Coronary artery (tissue), 2 donors: ENCODE measurements around the gene RFC3.

Experiments used
- DNase-seq: peaks from one replicate; pipeline ENCODE4 v3.0.0-alpha.2; 2017; ENCODE audit warnings: low spot score
- H3K27ac ChIP-seq, 2 donors: fragments of 200-600 bp; sonication (generic); one replicate each; pipeline ENCODE4 v1.5.1; 2016 to 2019
- H3K4me3 ChIP-seq: fragments of 200-600 bp; sonication (generic); 2 replicates; pipeline ENCODE4 v1.5.1; 2016; ENCODE audit warnings: mild to moderate bottlenecking, moderate library complexity
- CTCF ChIP-seq: fragments of 200-600 bp; sonication (generic); IDR thresholded peaks from one replicate; pipeline ENCODE4 v1.5.1; 2019; ENCODE audit warnings: antibody characterized with exemption

The RFC3 gene

GRCh38 chr13:33855371-33855895 is 37.5 kb downstream of the RFC3 start:
- DNase-seq, result no peak
- TF ChIP-seq CTCF, result no peak
- Histone ChIP-seq H3K27ac (no peak overlapping the region), H3K4me3 (no peak overlapping the region)

GRCh38 chr13:33859691-33860303 is 41.8 kb downstream of the RFC3 start:
- no peak for TF ChIP-seq CTCF
- H3K4me3 ChIP-seq, result no peak overlapping the region
- no peak for DNase-seq
- H3K27ac ChIP-seq, result no peak overlapping the region

GRCh38 chr13:33860526-33860925 is 42.6 kb downstream of the RFC3 start:
- Histone ChIP-seq H3K4me3 (no peak overlapping the region), H3K27ac (no peak overlapping the region)
- no peak for DNase-seq
- TF ChIP-seq CTCF, result no peak

- H3K4me3 ChIP-seq, result no peak overlapping the region
- DNase-seq, result no peak
- TF ChIP-seq CTCF, result no peak
Measured at GRCh38 chr13:33862016-33862415, 44.1 kb downstream of the RFC3 start.

GRCh38 chr13:33863188-33863789 is 45.3 kb downstream of the RFC3 start:
- Histone ChIP-seq H3K27ac (no peak overlapping the region), H3K4me3 (no peak overlapping the region)
- DNase-seq, result no peak
- no peak for TF ChIP-seq CTCF

More at GRCh38 chr13:33862016-33862415, 44.1 kb downstream of the RFC3 start:
- no peak overlapping the region for H3K27ac ChIP-seq

- DNase-seq, result no peak
- Histone ChIP-seq H3K4me3 (no peak overlapping the region), H3K27ac (no peak overlapping the region)
- no peak for TF ChIP-seq CTCF
Measured at GRCh38 chr13:33865945-33866344, 48.0 kb downstream of the RFC3 start.

GRCh38 chr13:33867472-33867871 is 49.5 kb downstream of the RFC3 start:
- H3K27ac ChIP-seq, result no peak overlapping the region
- no peak overlapping the region for H3K4me3 ChIP-seq
- no peak for DNase-seq
- no peak for TF ChIP-seq CTCF
